Vagina (tissue), 2 donors: Measurements from ENCODE around the gene ENTPD6.

Experiments used
- CTCF ChIP-seq, 3 experiments: fragments of 450-650 bp in 2 of 3; fragments of 200-600 bp in 1 of 3; sonication (generic) in 1 of 3; IDR thresholded peaks; one replicate each; pipeline ENCODE4 v1.5.1; 2017 to 2019; ENCODE audit warnings: antibody characterized with exemption in 3 of 3, mild to moderate bottlenecking in 2 of 3, moderate library complexity in 2 of 3
- POLR2A ChIP-seq, 2 donors: fragments of 450-650 bp; IDR thresholded peaks; one replicate each; pipeline ENCODE4 v1.6.1; 2017; ENCODE audit warnings: antibody characterized with exemption in 2 of 2, mild to moderate bottlenecking in 2 of 2, moderate library complexity in 2 of 2
- POLR2AphosphoS5 ChIP-seq, 2 donors: sonication (generic); formaldehyde crosslinking; IDR thresholded peaks; one replicate each; pipeline ENCODE4 v1.9.0; 2017; ENCODE audit warnings: antibody characterized with exemption in 2 of 2, mild to moderate bottlenecking in 2 of 2, low read depth in 1 of 2; ENCODE audit not compliant: insufficient read depth in 1 of 2

- no peak for TF ChIP-seq POLR2AphosphoS5 (IDR thresholded peaks at IDR 0.05; ENCODE audit: insufficient read depth in 1 of 2, low read depth in 1 of 2)
- no peak for TF ChIP-seq CTCF (IDR thresholded peaks at IDR 0.05)
- no peak for TF ChIP-seq POLR2A (IDR thresholded peaks at IDR 0.05)
Observed at GRCh38 chr20:25242231-25242630, 46.7 kb downstream of the ENTPD6 start.
